Trophoblast cell (in vitro differentiated cells and primary cell): ENCODE measurements around the gene DGCR2.
"Not testable (repeated sequence)": the region's sequence is repeated elsewhere in the genome, so short reads cannot be mapped to it uniquely, and the experiment has no call there.

Experiments
- DNase-seq, 2 donors: peaks; one replicate each; pipeline ENCODE4 v3.0.0-alpha.2; 2016
- H2AFZ ChIP-seq: 2 replicates; pipeline ENCODE4 v1.6.1; 2013; ENCODE audit warnings: low read length, moderate library complexity, mild to moderate bottlenecking; ENCODE audit not compliant: insufficient read depth, poor library complexity
- H2AK5ac ChIP-seq: 2 replicates; pipeline ENCODE4 v1.6.1; 2013; ENCODE audit warnings: mild to moderate bottlenecking, low read length
- H2BK120ac ChIP-seq: 2 replicates; pipeline ENCODE4 v1.6.1; 2013; ENCODE audit warnings: low read length, mild to moderate bottlenecking, moderate library complexity; ENCODE audit not compliant: insufficient read depth, poor library complexity
- H2BK12ac ChIP-seq: 2 replicates; pipeline ENCODE4 v1.6.1; 2013; ENCODE audit warnings: mild to moderate bottlenecking, low read length, moderate library complexity
- H2BK5ac ChIP-seq: 2 replicates; pipeline ENCODE4 v1.6.1; 2013; ENCODE audit warnings: low read length, low read depth, moderate library complexity, mild to moderate bottlenecking; ENCODE audit not compliant: poor library complexity
- H3K14ac ChIP-seq: 2 replicates; pipeline ENCODE4 v1.6.1; 2013; ENCODE audit warnings: mild to moderate bottlenecking, low read length
- H3K18ac ChIP-seq: 2 replicates; pipeline ENCODE4 v1.6.1; 2013; ENCODE audit warnings: mild to moderate bottlenecking, low read length
- H3K23ac ChIP-seq: 2 replicates; pipeline ENCODE4 v1.6.1; 2013; ENCODE audit warnings: low read length
- H3K27ac ChIP-seq: 2 replicates; pipeline ENCODE4 v1.5.1; 2013; ENCODE audit warnings: low read depth, mild to moderate bottlenecking, inconsistent platforms, low read length, moderate library complexity
- H3K27me3 ChIP-seq: 2 replicates; pipeline ENCODE4 v1.6.1; 2013; ENCODE audit warnings: inconsistent platforms, mild to moderate bottlenecking, low read length, moderate library complexity; ENCODE audit not compliant: insufficient read depth
- H3K36me3 ChIP-seq, 2 experiments: 1 replicate in 1 of 2; 2 replicates in 1 of 2; pipeline ENCODE4 v1.6.1; 2013; ENCODE audit warnings: low read length in 2 of 2, mild to moderate bottlenecking in 2 of 2, moderate library complexity in 1 of 2; ENCODE audit not compliant: insufficient read depth in 2 of 2, control insufficient read depth in 1 of 2
- H3K4ac ChIP-seq: 2 replicates; pipeline ENCODE4 v1.6.1; 2013; ENCODE audit warnings: low read depth, mild to moderate bottlenecking, low read length, moderate library complexity
- H3K4me1 ChIP-seq, 2 experiments: 1 replicate in 1 of 2; 2 replicates in 1 of 2; pipeline ENCODE4 v1.6.1; 2013; ENCODE audit warnings: low read length in 2 of 2, mild to moderate bottlenecking in 2 of 2, moderate library complexity in 1 of 2; ENCODE audit not compliant: insufficient read depth in 2 of 2, control insufficient read depth in 1 of 2
- H3K4me2 ChIP-seq: 2 replicates; pipeline ENCODE4 v1.6.1; 2013; ENCODE audit warnings: inconsistent platforms, mild to moderate bottlenecking, low read length, moderate library complexity
- H3K4me3 ChIP-seq: 2 replicates; pipeline ENCODE4 v1.5.1; 2013; ENCODE audit warnings: mild to moderate bottlenecking, low read depth, low read length, inconsistent platforms
- H3K79me1 ChIP-seq: one replicate; pipeline ENCODE4 v1.6.1; 2013; ENCODE audit warnings: low read length
- H3K79me2 ChIP-seq: 2 replicates; pipeline ENCODE4 v1.6.1; 2013; ENCODE audit warnings: low read length, mild to moderate bottlenecking; ENCODE audit not compliant: control insufficient read depth, insufficient read depth, poor library complexity
- H3K9ac ChIP-seq: 2 replicates; pipeline ENCODE4 v1.6.1; 2013; ENCODE audit warnings: mild to moderate bottlenecking, low read length
- H3K9me3 ChIP-seq: 2 replicates; pipeline ENCODE4 v1.6.1; 2013; ENCODE audit warnings: low read depth, mild to moderate bottlenecking, control low read depth, inconsistent platforms, low read length; ENCODE audit not compliant: insufficient read depth
- H4K12ac ChIP-seq: 2 replicates; pipeline ENCODE4 v1.6.1; 2013; ENCODE audit warnings: low read depth, mild to moderate bottlenecking, low read length, moderate library complexity
- H4K8ac ChIP-seq: 2 replicates; pipeline ENCODE4 v1.6.1; 2013; ENCODE audit warnings: low read depth, mild to moderate bottlenecking, low read length, moderate library complexity
- H4K91ac ChIP-seq: one replicate; pipeline ENCODE4 v1.6.1; 2013; ENCODE audit warnings: low read depth, mild to moderate bottlenecking, low read length, moderate library complexity
- WGBS: extraction: QIAGEN DNeasy Blood & Tissue Kit; methylation state at CpG from one replicate; pipeline ENCODE4 v1.1.7; 2013; ENCODE audit warnings: missing lambda C conversion rate; ENCODE audit not compliant: insufficient read length, insufficient coverage; ENCODE audit errors: extremely low coverage; 5-methylcytosine and 5-hydroxymethylcytosine counted together

DGCR2 gene

DNA sequence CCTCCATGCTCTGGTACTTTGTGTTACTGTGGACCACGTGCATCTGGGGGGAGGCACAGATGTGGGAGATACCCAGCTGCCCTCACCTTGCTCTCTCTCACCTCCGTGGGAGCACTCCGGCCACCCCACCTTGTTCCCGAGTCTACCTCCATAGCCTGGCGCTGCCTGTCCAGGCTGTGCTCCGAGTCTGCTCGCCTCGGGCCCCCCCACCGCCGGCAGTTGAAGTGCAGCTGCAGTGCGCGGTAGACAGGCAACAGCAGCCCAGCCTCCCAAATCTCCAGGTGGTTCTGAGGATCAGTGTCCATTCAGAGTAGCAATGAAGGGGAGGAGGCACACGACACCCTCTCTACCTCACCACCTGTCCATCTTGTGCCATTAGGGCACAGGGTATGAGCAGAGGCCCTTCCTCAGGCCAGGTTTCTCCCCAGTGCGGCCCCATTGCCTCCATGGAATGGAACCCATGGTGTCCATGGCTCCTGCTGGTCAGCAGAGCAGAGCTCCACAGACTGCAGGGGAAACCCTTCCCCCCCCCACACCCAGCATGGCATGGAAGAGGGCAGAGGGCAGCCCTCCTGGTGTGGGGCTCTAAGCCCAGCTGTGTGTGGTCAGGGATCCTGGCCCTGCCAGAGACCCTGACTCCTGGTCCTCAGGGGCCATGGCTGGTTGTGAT lies 89.2 kb downstream of the DGCR2 start:
- not testable (repeated sequence) for H3K9ac ChIP-seq, H3K4ac ChIP-seq, H3K36me3 ChIP-seq, H3K79me2 ChIP-seq, H3K14ac ChIP-seq, H3K4me3 ChIP-seq, H3K4me2 ChIP-seq, H4K91ac ChIP-seq, H3K18ac ChIP-seq, H2AFZ ChIP-seq, DNase-seq, H3K27ac ChIP-seq, H2AK5ac ChIP-seq, H3K23ac ChIP-seq, H2BK5ac ChIP-seq, H4K8ac ChIP-seq, H3K79me1 ChIP-seq, H2BK12ac ChIP-seq, H3K4me1 ChIP-seq, H3K9me3 ChIP-seq, H2BK120ac ChIP-seq, H4K12ac ChIP-seq
- WGBS = no CpG with 5 or more reads among the region's 14 CpGs
- peaks cover 20% of the 10 kb centered on the region for H3K27me3 ChIP-seq

DNA sequence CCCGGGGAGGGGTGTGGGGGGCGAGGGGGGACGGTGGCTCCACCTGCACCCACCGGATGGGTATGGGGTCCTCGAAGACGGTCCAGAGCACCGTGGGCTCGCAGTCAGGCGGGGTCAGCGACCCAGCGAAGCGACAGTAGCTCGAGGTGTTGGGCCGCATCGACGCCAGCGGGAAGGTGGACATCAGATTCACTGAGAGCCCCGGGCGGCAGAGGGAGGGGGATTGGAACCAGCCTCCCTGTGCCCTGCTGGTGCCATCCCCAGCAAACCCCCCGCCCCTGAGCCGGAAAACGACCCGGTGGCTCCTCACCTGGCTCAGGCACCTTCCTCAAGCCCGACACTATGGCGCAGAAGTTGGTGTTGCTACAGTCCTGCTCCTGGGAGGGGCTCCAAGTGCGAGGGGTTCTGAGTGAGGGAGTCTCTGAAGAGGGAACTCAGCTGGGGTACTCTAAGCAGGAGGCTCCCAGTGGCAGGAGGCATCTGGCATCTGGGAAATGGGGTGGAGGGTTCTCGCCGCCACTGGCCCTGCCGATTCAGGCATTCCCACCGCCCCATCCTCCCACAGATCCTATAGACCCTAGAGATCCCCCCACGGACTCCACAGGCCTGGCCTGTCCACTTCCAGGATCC lies 89.9 kb downstream of the DGCR2 start:
- H2BK5ac ChIP-seq, H2BK120ac ChIP-seq, H3K23ac ChIP-seq, H4K12ac ChIP-seq, H2BK12ac ChIP-seq, H3K4me1 ChIP-seq, H4K8ac ChIP-seq, H3K9ac ChIP-seq, H3K79me1 ChIP-seq, H3K9me3 ChIP-seq, H3K4ac ChIP-seq, H3K14ac ChIP-seq, DNase-seq, H3K4me3 ChIP-seq, H3K27ac ChIP-seq, H4K91ac ChIP-seq, H3K36me3 ChIP-seq, H2AK5ac ChIP-seq, H3K79me2 ChIP-seq, H3K18ac ChIP-seq, H2AFZ ChIP-seq, H3K4me2 ChIP-seq: not testable (repeated sequence)
- WGBS = no CpG with 5 or more reads among the region's 31 CpGs
- H3K27me3 ChIP-seq = peaks cover 20% of the 10 kb centered on the region

DNA sequence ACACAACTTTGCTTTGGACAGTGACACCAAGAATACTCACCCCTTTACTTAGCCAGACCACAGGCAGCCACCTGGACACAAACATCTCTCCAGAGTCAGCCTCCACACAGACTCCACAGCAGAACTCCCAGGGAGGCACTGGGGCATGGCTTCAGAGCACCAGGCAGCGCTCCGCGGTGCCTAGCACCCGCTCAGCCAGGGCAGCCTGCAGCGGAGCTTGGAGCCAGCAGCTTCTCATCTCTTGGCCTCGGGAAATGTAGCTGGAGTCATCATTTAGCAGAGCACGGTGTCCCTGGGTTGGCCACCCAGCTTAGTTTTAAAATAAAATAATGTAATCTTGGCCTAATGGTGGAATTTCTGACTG lies 91.3 kb downstream of the DGCR2 start:
- H3K23ac ChIP-seq, H3K79me2 ChIP-seq, H2AFZ ChIP-seq, H2AK5ac ChIP-seq, H4K91ac ChIP-seq, H3K79me1 ChIP-seq, H3K36me3 ChIP-seq, H3K27ac ChIP-seq, H3K4me3 ChIP-seq, H3K18ac ChIP-seq, H3K4me2 ChIP-seq, H2BK5ac ChIP-seq, DNase-seq, H4K8ac ChIP-seq, H2BK12ac ChIP-seq, H3K9ac ChIP-seq, H3K9me3 ChIP-seq, H3K14ac ChIP-seq, H3K4me1 ChIP-seq, H3K4ac ChIP-seq, H2BK120ac ChIP-seq, H4K12ac ChIP-seq: not testable (repeated sequence)
- peaks cover 20% of the 10 kb centered on the region for H3K27me3 ChIP-seq
- WGBS = no CpG with 5 or more reads among the region's 7 CpGs

DNA sequence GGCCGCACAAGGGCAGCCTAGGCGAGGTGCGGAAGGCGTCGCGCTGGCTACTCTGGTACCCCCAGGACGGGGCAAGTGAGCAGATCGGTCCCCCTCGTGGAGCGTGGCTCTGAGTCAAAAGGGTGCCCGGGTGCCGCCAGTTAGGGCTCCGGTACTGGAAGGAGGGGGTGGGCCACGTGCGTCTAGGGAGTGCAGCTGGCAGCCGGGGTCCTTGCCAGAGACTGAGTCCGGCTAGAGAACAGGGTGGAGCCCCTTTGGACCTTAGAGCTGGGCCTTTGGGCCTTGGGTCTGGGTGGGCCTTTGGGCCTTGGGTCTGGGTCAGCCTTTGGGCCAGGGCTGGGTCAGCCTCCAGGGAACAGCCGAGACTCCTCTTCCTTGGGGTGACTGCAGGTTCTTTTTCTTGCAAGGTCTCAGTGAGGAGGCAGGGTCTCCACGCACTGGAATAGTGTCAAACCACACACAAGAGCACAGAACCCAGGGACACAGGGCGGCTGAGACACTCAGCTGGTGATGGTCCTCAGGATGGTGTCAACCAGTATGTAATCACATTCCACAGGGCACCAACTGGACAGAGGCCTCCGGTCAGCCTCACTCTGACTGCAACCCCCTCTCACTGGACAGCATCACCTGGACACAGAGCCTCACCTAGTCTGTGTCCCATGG lies 91.9 kb downstream of the DGCR2 start:
- H3K4me3 ChIP-seq, H2AK5ac ChIP-seq, H3K18ac ChIP-seq, H2BK120ac ChIP-seq, H3K4ac ChIP-seq, H3K9ac ChIP-seq, H3K36me3 ChIP-seq, H4K12ac ChIP-seq, H3K4me1 ChIP-seq, H2BK5ac ChIP-seq, H2BK12ac ChIP-seq, H3K79me2 ChIP-seq, H4K8ac ChIP-seq, DNase-seq, H3K27ac ChIP-seq, H2AFZ ChIP-seq, H3K23ac ChIP-seq, H4K91ac ChIP-seq, H3K14ac ChIP-seq, H3K9me3 ChIP-seq, H3K4me2 ChIP-seq, H3K79me1 ChIP-seq: not testable (repeated sequence)
- H3K27me3 ChIP-seq = peaks cover 20% of the 10 kb centered on the region
- WGBS = no CpG with 5 or more reads among the region's 21 CpGs
